ENCODE data around the gene PDGFB.

PDGFB gene

GRCh38 chr22:39279170-39279850 lies 34.5 kb upstream of the PDGFB start:
- no peak overlapping the region for H3K27ac ChIP-seq (replicated peaks)
- no peak overlapping the region for H3K4me3 ChIP-seq (replicated peaks; ENCODE audit: insufficient read depth, low read length)
- H3K27me3 ChIP-seq (ENCODE audit: insufficient read depth, poor library complexity, severe bottlenecking): peaks cover 2% of the 10 kb centered on the region
- TF ChIP-seq, protein P1, sequence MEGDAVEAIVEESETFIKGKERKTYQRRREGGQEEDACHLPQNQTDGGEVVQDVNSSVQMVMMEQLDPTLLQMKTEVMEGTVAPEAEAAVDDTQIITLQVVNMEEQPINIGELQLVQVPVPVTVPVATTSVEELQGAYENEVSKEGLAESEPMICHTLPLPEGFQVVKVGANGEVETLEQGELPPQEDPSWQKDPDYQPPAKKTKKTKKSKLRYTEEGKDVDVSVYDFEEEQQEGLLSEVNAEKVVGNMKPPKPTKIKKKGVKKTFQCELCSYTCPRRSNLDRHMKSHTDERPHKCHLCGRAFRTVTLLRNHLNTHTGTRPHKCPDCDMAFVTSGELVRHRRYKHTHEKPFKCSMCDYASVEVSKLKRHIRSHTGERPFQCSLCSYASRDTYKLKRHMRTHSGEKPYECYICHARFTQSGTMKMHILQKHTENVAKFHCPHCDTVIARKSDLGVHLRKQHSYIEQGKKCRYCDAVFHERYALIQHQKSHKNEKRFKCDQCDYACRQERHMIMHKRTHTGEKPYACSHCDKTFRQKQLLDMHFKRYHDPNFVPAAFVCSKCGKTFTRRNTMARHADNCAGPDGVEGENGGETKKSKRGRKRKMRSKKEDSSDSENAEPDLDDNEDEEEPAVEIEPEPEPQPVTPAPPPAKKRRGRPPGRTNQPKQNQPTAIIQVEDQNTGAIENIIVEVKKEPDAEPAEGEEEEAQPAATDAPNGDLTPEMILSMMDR (IDR thresholded peaks at IDR 0.05; ENCODE audit: insufficient read depth, low read length): no peak
- no peak for TF ChIP-seq POLR2AphosphoS5 (IDR thresholded peaks at IDR 0.05; ENCODE audit: low read depth)
- TF ChIP-seq SPI1 (IDR thresholded peaks at IDR 0.05; ENCODE audit: borderline replicate concordance, low read depth): no peak
- no peak for TF ChIP-seq GABPA (IDR thresholded peaks at IDR 0.05; ENCODE audit: low read depth)
- TF ChIP-seq REST (IDR thresholded peaks at IDR 0.05; ENCODE audit: insufficient replicate concordance, low read depth): no peak
- DNase-seq (ENCODE audit: low read depth in 1 of 2, low spot score in 1 of 2): no peak

DNA sequence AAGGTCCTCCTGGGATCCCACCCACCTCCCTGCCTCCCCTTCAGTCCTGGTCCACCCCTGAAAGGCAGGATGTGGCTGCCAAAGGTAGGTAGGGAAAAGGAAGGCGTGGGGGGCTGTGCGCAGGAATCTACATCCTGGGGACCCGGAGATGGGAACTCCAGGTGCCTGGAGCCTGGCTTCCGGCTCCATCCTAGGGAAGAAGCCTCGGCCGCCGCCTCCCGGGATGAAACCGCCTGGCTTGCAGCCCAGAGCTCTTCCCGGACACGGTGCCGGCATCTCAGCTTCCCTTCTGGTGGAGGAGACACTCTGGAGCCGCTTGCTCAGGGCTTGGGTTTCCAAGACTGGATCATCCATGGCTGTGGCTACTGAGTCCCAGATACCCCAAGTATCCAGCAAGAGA lies 33.3 kb upstream of the PDGFB start:
- Histone ChIP-seq H3K4me3 (replicated peaks; ENCODE audit: insufficient read depth, low read length) (no peak overlapping the region), H3K27ac (replicated peaks) (no peak overlapping the region), H3K27me3 (ENCODE audit: insufficient read depth, poor library complexity, severe bottlenecking) (peaks cover 2% of the 10 kb centered on the region)
- no peak for DNase-seq (ENCODE audit: low read depth in 1 of 2, low spot score in 1 of 2)
- TF ChIP-seq POLR2AphosphoS5 (IDR thresholded peaks at IDR 0.05; ENCODE audit: low read depth) (no peak), REST (IDR thresholded peaks at IDR 0.05; ENCODE audit: insufficient replicate concordance, low read depth) (no peak), GABPA (IDR thresholded peaks at IDR 0.05; ENCODE audit: low read depth) (no peak), SPI1 (IDR thresholded peaks at IDR 0.05; ENCODE audit: borderline replicate concordance, low read depth) (no peak)
- TF ChIP-seq, protein P1 (IDR thresholded peaks at IDR 0.05; ENCODE audit: insufficient read depth, low read length): no peak

- DNase-seq (ENCODE audit: low read depth in 1 of 2, low spot score in 1 of 2): peak in 1 of 2 experiments; percentile 26
- TF ChIP-seq, protein P1 (IDR thresholded peaks at IDR 0.05; ENCODE audit: insufficient read depth, low read length): no peak
- no peak for TF ChIP-seq REST (IDR thresholded peaks at IDR 0.05; ENCODE audit: insufficient replicate concordance, low read depth)
- no peak for TF ChIP-seq GABPA (IDR thresholded peaks at IDR 0.05; ENCODE audit: low read depth)
- no peak for TF ChIP-seq POLR2AphosphoS5 (IDR thresholded peaks at IDR 0.05; ENCODE audit: low read depth)
- no peak for TF ChIP-seq SPI1 (IDR thresholded peaks at IDR 0.05; ENCODE audit: borderline replicate concordance, low read depth)
- no peak overlapping the region for H3K27ac ChIP-seq (replicated peaks)
- no peak overlapping the region for H3K4me3 ChIP-seq (replicated peaks; ENCODE audit: insufficient read depth, low read length)
- H3K27me3 ChIP-seq (ENCODE audit: insufficient read depth, poor library complexity, severe bottlenecking): peaks cover 2% of the 10 kb centered on the region
Observed at GRCh38 chr22:39277142-39277607, 32.4 kb upstream of the PDGFB start.

All from HL-60 (cell line).